Kidney tubule cell (primary cell): ENCODE measurements around the gene FHOD3.
"Not testable (repeated sequence)": the region's sequence is repeated elsewhere in the genome, so short reads cannot be mapped to it uniquely, and the experiment has no call there.

ENCODE experiments used
- DNase-seq: peaks from one replicate; pipeline ENCODE4 v3.0.0-alpha.2; 2018; ENCODE audit warnings: low spot score

Gene FHOD3

GRCh38 chr18:36798738-36799473 lies 501.4 kb downstream of the FHOD3 start:
- no peak for DNase-seq

DNA sequence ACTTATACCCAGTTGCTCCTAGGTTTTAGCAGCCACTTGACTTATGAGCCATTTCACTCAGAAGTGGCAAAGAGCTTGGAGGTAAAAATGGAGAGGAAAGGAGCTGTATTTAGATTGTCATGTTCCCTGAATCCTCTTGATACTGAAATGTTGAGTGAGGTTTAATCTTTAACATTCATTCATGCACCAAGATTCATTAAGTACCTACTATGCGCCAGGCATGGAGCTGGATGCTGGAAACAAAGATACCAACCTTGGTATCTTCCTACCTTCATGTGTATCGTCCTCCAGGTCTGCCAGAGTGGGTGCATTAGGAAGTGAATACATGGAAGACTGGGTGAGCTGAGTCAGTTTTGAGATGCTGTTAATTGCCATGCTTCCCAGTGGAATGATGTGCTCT lies 507.6 kb downstream of the FHOD3 start:
- DNase-seq: no peak

DNA sequence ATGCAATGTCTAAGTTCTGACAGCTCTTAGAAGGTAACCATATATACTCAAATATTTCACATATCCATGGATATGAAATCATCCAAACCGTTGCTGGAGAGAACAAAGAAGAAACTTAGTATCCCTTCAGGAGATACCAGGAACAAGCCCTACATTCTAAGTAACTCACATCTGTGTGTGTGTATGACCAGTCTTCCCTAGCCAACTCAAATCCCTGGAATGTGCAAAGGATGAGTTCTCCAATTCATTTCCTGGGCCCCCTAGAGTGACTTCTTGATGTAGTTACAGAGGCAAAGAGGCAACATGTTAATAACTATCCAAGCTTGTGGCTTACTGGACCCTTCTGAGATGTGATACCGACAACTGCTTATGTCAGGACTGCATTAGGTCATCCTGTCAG lies 511.2 kb downstream of the FHOD3 start:
- peak; percentile 90 for DNase-seq

GRCh38 chr18:36809590-36810381 lies 512.3 kb downstream of the FHOD3 start:
- DNase-seq: peak; percentile 78

GRCh38 chr18:36811430-36811829 lies 513.9 kb downstream of the FHOD3 start:
- no peak for DNase-seq

DNA sequence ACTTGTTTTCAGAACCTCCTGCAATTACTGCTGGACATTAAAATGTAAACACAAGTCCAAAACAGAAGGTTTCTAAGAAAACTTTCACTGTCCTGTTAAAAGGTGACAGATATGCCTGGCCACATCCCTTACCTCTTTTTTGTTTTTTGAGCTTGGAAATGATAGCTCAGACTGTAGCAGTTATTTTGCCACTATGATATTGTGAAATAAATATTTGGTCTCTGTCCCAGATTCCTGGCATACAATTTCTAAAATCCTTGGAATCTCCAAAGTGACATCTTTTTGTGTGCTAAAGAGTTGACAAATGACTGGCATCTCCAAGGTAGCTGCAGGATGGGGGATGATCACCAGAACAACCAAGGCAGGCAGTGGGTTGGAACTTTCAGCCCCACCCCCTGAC lies 514.4 kb downstream of the FHOD3 start:
- no peak for DNase-seq

- DNase-seq: no peak
Measured at GRCh38 chr18:36812678-36813077, 515.2 kb downstream of the FHOD3 start.

DNA sequence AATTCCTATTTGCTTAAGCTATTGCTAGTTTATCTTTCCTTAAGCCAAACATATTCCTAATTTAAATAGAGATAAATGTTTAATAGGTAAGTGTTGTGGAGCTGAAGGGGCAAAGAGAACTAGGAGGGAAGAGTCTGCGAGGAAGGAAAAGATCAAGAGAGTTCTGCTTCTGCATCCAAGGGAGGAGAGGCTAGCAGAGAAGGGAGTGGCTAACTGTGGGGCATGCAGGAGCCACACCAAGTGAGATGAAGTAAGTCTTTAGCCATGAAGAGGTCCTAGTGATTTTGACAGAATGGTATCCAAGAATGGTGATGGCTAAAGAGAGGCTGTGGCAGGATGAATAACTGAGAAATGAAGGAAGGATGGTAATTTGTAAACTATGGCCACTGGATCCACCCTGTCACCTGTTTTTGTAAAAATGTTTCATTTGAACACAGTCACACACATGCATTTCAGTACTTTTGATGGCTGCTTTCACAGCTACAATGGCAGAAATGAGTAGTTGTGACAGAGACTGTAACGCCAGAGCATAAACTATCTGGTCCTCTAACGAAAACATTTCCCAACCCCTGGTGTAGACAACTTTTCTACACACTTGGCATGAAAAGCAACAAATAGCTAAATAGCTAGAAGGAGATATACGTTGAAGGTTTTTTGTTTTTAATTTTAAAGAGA lies 515.7 kb downstream of the FHOD3 start:
- DNase-seq: no peak

DNA sequence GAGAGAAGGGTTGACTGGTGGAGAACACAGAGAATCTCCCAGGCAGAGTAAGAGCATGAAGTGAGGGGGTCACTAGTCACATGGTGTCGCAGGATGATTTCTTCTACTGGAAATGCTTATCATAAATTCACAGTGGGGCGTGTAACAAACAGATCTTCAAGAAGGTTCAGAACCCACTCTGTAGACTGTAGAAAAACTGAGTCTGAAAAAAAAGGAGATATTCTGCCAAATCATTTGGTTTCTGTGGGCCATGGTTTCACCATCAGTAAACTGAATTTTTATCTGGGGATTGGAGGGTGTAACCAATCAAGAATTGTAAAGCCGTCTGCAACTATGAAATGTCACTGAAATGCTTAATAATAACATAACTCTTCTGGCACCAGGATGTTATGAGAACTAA lies 516.3 kb downstream of the FHOD3 start:
- DNase-seq: no peak

DNA sequence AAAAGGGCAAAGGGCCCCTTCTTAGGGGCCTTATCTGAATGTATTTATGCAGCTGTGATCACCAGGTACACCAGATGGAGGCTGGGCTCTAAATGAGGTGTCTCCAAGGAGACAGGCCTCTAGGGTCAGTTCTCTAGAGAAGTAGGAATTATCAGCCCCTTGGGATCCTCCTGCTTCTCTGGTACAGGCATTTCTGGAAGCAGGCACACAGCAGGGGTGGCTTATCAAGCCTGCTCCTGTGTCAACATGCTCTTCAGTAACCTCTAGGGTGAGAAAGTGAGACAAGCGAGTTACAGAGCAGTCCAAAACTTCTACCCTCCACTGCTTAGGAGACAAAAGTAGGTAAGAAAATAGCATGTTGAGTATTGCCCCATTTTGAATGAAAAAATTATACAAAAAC lies 517.5 kb downstream of the FHOD3 start:
- no peak for DNase-seq

DNA sequence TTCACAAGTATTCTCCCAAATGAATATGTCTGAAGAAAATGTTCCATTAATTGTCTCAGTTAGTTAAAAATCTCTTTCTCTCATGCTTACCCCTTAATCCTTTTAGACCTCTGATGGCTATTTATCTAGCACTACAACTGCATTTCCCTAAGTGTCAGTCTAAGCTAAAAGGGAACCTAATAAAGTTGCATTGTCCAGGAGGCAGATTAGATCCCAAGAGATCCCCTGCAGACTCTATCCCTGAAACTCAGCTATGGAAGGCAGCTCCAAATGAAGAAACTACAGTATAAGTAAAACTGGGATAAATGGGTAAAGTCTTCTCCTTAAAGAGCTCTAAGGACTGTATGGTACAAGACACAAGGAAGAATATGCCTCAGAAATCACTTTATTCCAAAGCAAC lies 518.6 kb downstream of the FHOD3 start:
- not testable (repeated sequence) for DNase-seq

DNA sequence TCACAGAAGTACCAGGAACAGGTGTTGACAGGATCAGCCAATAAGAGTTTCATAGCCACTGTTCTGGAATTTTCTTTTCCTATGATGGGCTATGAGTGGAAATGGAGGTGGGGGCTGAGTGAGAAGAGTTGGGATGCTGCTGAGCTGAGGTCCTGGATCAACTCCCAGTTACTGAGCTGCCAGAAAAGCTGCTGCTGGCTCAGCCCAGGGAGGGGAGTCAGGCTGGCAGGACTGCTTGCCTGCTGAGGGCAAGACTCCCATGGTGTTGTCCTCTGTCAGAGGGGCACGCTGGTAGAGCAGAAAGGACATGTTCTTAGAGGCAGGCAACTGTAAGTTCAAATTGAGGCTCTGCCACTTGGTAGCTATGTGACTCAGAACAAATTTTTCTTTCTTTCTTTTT lies 519.5 kb downstream of the FHOD3 start:
- no peak for DNase-seq

DNA sequence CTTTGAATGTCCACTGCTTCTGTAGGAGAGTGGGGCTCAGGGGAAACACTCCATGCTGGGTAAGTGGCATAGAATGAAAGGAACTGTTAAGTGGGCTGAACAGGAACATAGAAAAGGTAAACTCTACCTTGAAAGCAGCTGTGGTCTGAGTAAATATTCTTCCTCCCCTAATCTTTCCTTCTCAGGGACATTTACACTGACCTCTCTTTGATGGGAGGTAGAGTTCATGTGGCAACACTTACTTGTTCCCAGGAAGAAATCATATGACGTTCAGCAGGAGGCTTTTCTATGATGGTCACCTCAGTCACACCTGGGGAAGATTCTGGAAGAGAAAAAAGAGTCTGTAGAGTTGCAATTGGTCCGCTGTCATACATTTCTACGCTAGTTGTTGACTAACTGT lies 521.1 kb downstream of the FHOD3 start:
- DNase-seq: no peak

DNA sequence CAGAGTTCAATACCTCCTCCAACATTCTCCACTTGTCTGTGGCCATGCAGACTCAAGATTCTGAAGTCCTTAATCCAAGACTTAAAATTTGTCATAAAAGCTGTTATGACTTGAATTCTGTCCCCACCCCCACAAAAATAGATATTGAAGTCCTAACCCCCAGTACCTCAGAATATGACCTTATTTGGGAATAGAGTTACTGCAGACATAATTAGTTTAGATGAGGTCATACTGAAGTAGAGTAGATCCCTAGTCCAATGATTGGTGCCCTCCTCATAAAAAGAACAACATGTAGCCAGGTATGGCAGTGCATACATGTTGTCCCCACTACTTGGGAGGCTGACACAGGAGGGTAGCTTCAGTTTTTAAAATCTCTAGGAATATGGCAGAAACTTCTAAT lies 522.1 kb downstream of the FHOD3 start:
- DNase-seq: no peak

DNA sequence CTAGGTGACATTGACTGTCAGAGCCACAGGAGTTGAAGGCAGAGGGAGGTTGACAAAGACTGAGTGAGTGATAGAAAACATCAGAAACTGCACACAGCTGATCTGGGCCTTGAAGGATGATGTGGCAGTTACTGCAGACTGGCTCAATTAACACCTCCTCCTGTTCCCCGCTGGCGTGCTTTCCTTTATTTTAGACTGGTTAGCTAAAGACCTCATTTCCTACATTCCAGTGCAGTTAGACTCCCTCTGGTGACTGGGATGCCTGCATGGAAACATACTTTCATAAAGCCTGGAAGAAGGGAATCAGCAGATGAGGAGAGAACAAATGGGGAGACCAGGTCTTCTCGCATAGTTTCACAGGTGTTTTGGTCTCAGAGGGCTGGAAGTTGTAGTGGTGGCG lies 524.2 kb downstream of the FHOD3 start:
- no peak for DNase-seq

DNA sequence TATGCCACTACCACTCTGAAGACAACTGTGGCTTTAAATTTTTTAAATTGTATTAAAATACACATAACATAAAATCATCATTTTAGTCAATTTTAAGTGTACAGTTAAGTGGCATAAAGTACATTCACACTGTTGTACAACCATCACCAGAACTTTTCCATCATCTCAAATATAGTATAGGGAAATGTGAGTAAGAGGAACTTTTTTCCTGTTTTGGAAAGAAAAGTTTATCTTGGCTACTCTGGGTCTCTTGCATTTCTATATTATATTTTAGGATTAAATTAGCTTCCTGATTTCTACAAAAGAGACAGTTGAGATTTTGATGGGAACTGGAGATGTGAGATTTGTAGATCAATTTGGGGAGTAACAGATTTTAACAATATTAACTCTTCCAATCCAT lies 528.0 kb downstream of the FHOD3 start:
- no peak for DNase-seq

DNA sequence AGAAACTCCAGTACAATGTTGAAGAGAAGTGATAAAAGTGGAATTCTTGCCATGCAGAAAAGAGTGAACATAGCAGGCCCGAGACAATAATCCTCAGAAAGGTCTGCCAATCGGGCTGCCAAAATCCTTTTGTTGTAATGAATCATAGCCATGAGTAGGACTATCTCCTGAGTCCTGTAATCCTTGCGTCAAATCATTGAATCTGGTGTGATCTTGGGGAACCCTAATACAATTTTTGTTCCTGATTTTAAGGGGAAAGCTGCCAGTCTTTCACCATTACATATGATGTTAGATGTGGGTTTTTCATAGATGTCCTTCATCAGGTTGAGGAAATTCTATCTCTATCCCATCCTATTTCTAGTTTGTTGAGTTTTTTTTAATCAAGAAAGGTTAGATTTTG lies 529.0 kb downstream of the FHOD3 start:
- DNase-seq: no peak

DNA sequence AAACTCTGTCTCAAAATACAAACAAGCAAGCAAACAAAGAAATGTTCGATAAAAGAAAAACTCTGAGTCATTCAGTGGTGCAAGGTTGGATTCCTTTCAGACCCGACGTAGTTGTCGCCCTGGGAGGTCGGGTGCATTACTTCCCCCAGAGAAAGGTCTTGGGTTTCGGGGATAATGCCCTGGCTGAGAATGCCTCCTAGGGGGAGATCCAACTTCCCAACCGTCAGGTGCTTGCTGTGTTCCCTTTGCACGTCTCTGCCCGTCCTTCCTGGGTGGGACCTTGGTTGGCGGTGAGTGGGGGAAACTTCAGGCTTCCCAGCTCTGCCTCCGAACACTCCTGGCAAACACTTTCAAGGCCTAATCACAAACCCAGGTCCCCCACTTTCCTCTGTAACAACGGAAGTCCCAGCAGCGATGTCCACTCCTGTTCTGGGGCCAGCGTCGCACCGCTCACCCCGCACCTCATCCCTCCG lies 530.7 kb downstream of the FHOD3 start:
- DNase-seq: peak; percentile 72

GRCh38 chr18:36828630-36829361 lies 531.3 kb downstream of the FHOD3 start, which contains the start of the genes KIAA1328 and TPGS2:
Gene KIAA1328 (plus strand): TSS chr18:36829127. CDS start chr18:36829139, 12 bp downstream.
Gene TPGS2 (minus strand): TSS chr18:36829002. CDS start chr18:36828767, 235 bp downstream.
- peak; percentile 93 for DNase-seq
